NCI-H345 treated with DMSO at 0.1 percent for 48 hours (cell line): Measurements from ENCODE around the gene PARN.
A peak's percentile ranks its signal among the peaks of the same experiment; 100 is the strongest.
"Not testable (repeated sequence)": the region's sequence is repeated elsewhere in the genome, so short reads cannot be mapped to it uniquely, and the experiment has no call there.

ENCODE experiments used
- DNase-seq: peaks from one replicate; lab custom pipeline; 2025; ENCODE audit not compliant: unreplicated experiment; lab: John Stamatoyannopoulos, UW

The PARN gene, protein sequence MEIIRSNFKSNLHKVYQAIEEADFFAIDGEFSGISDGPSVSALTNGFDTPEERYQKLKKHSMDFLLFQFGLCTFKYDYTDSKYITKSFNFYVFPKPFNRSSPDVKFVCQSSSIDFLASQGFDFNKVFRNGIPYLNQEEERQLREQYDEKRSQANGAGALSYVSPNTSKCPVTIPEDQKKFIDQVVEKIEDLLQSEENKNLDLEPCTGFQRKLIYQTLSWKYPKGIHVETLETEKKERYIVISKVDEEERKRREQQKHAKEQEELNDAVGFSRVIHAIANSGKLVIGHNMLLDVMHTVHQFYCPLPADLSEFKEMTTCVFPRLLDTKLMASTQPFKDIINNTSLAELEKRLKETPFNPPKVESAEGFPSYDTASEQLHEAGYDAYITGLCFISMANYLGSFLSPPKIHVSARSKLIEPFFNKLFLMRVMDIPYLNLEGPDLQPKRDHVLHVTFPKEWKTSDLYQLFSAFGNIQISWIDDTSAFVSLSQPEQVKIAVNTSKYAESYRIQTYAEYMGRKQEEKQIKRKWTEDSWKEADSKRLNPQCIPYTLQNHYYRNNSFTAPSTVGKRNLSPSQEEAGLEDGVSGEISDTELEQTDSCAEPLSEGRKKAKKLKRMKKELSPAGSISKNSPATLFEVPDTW

DNA sequence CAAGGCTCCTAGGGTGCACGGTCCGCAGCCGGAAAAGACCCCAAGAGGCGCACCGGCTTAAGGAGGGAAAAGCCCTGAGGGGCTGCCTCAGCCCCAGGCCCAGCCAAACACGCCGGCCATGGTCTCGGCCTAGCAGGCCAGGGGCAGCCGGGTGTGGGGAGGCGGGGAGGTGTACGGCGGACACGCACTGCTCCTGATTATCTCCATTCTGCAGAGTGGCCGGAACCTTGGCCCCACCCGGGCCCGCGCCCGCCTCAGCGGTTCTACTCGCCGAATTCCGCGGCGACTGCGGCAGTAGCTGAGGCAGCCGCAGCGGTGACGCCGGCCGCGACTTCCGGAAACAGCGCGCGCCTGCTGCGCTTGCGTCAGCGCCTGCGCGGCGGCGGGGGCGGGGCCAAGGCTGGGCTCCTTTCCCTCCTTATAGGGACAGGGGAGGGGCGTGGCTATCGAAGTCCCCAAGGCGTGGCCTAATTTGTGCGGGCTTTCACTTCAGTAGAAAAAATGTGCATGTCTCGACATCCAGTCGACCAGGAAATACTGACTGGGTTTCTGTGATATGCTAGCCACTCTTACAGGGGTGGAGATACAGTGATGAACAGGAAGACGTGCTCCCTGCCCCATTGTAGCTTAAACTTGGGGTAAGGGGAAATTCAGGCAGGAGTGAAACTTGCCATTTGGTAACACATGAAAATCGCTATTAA is at the start of gene PARN:
TSS of gene PARN (minus strand) at position 342 of the 701 bp plus-strand sequence. CDS start at position 207, 135 bp downstream.
- peak; percentile 82 for DNase-seq

DNA sequence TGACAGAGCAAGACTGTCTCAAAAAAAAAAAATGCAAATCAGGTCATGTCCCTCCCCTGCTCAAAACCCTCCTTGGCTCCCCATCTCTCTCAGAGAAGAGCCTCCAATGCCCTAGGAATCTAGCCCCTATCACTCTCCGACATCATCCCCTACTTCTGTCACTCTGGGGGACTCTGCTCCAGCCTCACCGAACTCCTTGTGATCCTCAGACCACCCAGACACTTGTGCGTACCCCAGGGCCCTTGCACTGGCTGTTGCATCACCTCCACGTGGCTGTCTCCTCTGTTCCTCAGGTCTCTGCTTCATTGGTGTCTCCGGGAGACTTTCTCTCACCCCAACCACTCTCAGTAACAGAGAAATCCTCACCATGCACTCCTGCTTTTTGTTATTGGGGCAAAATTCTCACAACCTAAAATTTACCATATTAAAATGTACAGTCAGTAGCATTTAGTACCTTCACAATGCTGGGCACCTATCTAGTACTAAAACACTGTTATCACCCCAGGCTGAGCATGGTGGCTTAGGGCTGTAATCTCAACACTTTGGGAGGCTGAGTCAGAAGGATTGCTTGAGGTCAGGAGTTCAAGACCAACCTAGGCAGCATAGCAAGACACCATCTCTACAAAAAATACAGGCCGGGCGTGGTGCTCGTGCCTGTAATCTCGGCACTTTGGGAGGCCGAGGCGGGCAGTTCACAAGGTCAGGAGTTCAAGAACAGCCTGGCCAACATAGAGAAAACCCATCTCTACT is 48.9 kb upstream of the PARN start:
- DNase-seq: no peak

DNA sequence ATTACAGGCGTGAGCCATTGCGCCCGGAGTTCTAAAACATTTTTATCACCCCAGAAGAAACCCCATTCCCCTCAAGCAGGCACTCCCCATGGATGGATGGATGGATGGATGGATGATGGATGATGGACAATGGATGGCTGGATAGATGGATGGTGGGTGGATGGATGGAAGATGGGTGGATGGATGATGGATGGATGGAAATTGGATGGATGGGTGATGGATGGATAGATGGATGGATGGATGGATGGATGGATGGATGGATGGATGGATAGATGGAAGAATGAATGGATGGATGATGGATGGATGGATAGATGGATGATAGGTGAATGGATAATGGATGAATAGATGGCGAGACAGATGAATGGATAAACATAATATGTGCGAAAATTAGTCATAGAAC is 47.6 kb upstream of the PARN start:
- no peak for DNase-seq

DNA sequence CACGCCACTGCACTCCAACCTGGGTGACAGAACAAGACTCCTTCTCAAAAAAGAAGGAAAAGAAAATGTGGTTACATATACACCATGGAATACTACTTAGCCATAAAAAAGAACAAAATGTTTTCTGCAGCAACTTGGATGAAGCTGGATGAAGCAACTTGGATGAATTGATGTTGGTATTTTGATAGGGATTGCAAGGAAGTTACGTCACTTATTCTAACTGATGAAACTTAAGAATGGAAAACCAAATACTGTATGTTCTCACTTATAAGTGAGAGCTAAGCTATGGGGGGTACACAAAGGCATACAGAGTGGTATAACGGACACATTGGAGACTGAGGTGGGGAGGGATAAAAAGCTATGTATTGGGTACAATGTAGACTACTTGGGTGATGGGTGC is 46.6 kb upstream of the PARN start:
- no peak for DNase-seq

DNA sequence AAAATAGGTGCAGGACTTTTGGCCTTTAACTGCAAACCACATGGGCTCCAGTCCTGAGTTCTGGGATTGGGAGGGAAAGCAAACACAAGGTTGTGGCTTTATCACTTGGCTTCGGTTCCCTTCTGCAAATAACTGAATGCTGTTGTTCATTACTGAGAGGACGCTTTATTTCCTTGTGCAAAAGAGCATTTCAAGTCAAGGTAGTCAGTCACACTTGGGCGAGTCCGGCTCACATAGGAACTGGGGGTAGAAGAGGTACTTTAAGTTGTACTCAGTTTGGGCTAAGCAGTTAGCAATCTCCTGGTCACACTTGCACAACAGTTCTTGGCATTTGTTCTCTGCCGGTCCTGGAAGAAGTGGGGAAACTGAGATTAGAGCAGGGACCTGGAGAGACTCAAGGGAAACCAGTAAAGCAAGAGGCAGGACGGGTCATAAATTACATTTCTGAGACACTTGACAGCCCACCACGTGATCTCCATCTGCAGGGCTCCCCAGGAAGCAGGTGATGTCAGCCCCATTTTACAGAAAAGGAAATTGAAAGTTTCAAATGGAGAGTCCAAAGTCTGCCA is 42.4 kb upstream of the PARN start:
- DNase-seq: no peak

DNA sequence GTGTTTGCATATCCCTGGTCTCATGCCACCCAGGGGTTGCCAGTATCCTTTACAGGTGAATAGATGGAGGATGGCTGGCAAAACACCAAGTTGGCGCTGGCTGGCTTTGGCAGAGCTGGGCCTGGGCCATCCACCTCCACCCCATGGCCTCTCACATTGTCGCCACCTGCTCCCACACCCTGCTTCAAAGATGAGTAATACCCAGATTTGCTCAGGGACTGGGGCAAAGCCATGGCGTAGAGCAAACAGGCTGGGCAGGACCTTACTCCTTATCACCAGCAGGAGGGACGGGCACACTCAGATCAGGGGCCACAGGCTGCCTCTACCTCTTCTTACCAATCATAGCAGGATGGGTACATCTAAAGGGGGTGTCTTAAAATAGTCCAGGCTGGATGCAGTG is 39.7 kb upstream of the PARN start:
- DNase-seq: no peak

DNA sequence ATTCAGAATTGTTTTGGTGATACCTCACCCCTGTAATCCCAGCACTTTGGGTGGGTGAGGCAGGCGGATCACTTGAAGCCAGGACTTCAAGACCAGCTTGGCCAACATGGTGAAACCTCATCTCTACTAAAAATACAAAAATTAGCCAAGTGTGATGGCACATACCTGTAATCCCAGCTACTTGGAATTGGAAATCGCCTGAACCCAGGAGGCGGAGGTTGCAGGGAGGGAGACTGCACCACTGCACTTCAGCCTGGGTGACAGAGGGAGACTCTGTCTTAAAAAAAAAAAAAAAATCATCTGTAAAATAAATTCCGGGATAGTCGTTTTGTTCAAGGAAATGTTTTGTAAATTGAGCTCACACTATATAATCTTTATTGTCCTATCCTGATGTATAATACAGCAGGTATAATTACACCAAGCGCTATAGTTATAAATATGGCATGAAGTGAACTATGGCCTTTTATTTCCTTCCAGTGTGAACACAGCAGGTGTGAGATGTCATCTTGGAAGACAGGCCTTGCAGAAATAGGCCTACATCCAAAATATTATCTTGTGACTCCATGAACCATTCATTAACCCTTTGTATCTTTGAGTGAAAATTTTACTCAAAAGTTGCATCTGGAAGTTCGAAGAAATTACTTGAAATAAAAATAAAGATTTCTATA is 38.6 kb upstream of the PARN start:
- no peak for DNase-seq

DNA sequence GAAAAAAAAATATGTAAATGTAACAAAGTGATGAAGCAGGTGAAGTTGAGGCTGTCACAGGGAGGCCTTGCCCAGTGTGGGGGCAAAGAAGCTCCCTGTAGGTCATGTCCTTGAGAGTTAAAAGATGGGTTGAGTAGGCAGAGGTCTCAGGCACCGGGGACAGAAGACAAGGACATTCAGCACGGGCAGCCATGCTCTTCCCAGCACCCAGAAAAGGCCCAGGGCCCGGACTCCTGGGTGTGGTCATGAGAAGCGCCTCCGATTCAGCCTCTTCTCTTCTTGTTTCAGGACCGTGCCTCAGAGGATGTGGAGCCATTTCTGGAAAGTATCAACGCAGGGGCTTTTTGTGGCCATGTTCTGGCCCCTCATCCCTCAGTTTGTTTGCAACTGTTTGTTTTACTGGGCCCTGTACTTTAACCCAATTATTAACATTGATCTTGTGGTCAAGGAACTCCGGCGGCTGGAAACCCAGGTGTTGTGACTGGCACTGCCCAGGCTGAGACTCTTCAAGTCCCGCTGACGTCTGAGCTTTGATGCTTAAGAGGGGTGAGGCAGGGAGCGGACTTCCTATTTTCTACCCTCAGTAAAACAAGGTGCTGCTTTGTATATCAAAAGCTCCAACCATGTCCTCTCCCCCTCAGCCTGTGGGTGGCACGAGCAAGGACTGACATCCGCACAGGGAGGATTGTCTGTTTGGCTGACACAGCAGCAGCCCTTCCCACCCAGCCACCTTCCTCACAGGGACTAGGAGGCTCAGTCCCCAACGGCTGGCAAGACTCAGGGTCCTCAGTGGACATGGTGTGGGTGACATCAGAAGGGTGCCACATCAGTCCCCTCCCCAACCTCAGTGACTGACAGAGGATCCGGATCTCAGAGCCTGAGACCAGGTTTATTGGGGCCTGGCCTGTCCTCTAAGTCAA is 37.5 kb upstream of the PARN start:
- DNase-seq: no peak

DNA sequence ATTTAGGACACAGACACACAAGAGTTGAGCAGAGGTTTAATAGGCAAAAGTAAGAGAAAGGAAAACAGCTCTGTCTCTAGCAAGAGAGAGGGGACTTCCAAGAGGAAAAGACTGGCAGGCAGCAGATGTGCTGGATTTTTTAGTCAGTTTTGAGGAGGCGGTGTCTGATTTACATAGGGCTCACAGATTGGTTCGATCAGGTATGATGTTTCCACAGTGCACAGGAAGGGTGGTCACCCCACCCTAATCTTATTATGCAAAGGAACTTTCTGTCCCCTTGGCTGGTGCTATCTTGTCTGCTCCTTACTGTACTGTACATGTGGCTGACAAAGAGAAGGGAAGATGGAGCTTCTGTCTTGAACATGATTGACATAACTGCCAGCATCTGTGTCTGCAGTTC is 28.0 kb upstream of the PARN start:
- no peak for DNase-seq

DNA sequence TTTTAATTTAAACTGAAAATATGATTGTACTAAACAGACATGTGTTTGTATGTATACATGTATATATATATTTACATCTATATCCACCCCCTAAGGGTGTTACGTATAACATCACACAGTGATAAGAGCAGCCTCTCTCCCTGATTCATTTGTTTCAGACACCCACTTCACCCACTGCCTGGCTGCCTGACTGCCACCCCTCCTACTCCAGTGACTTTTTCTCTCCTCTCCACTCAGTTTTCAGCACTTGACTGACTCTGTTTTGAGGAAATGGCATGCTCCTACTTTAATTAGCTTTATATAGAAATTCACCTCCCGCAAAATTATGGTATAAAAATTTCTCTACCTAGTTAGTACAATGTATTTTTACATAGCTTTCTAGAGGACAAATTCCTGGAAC is 22.7 kb upstream of the PARN start:
- DNase-seq: no peak

DNA sequence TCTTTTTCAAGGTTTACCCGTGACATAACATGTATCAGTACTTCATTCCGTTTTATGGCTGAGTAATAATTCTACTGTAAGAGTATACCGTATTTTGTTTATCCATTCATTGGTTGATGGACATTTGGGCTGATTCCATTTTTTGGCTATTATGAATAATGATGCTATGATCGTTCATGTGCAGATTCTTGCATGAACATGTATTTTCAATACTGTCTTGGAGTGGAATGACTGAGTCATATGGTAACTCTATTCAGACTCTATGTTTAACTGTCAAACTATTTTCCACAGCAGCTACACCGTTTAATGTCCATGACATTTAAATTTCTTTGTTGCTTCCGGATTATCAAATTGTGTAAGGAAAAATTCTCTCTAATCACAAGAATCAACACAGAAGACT is 20.6 kb upstream of the PARN start:
- DNase-seq: no peak

DNA sequence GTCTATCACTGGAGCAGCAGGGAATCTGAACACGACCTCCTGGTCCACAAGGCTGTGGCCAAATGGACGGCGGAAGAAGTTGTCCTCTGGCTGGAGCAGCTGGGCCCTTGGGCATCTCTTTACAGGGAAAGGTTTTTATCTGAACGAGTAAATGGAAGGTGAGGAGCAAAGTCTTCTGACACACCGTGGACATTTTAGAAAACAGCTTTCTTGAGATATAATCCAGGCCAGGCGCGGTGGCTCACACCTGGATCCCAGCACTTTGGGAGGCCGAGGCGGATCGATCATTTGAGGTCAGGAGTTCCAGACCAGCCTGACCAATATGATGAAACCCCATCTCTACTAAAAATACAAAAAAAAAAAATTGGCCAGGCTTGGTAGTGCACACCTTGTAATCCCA is 19.8 kb upstream of the PARN start:
- no peak for DNase-seq

DNA sequence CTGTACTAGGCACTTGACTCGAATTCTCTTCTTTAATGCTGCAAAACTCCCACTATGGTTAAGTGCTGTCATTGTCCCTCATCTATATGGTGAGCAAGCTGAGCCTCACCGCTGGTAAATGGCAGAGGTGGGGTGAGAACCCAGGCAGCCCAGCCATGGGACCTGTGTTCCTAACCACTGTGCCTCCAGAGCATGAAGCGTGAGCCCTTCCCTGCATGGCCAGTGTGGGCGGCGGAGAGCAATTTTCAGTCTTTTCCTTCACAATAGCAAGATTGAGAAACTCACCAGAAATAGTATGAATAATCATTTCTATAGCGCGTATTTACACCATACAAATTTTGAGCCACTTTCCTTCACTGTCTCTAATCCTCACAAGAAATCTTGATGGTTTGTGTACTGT is 11.9 kb upstream of the PARN start:
- no peak for DNase-seq

DNA sequence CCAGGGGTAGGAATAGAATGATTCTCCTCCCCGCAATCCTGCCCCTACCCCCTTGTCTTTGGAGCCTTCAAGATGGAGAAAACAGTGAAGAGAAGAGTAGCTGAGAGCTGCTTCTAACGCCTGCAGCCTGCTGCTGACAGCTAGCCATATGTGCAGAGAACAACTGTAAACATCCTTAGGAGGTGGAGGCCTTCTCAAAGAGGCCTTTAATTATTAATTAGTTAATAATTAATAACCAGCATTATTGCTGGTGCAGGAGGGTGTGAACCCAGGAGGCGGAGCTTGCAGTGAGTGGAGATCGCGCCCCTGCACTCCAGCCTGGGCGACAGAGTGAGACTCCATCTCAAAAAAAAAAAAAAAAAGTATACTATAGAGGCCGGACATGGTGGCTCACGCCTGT is 11.1 kb upstream of the PARN start:
- no peak for DNase-seq

DNA sequence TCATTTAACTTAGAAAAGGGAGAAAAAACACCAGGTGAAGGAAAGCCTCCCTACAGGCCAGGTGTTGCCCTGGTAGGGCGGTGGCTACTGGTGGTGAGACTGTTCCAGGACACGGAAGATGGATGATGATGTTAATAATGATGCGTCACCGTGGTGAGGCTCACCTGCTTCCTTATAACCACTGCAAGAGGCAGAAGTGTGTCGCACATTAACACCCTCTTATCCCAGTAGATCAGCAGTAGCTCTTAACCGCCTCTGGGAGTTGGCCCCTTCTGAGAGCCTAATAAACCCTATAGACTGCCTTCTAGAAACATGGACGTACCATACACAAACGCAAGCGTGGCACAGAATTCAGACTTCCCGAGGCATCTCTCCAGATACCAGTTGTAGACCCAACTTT is 10.5 kb upstream of the PARN start:
- DNase-seq: no peak

DNA sequence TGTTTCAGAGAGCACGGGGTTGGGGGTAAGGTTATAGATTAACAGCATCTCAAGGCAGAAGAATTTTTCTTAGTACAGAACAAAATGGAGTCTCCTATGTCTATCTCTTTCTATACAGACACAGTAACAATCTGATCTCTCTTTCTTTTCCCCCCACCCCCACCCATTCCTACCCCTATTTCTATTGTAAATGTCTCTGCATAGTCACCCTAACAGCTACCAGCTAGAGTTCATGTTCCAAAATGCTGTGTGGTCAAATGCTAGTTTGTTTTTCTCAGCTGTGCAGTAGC is 6.8 kb upstream of the PARN start:
- not testable (repeated sequence) for DNase-seq

DNA sequence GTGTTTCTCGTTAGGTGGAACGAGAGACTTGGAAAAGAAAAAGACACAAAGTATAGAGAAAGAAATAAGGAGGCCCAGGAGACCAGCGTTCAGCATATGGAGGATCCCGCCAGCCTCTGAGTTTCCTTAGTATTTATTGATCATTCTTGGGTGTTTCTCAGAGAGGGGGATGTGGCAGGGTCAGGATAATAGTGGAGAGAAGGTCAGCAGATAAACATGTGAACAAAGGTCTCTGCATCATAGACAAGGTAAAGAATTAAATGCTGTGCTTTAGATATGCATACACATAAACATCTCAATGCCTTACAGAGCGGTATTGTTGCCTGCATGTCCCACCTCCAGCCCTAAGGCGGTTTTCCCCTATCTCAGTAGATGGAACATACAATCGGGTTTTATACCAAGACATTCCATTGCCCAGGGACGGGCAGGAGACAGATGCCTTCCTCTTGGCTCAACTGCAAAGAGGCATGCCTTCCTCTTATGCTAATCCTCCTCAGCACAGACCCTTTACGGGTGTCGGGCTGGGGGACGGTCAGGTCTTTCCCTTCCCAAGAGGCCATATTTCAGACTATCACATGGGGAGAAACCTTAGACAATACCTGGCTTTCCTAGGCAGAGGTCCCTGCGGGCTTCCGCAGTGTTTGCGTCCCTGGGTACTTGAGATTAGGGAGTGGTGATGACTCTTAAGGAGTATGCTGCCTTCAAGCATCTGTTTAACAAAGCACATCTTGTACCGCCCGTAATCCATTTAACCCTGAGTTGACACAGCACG is 6.3 kb upstream of the PARN start:
- not testable (repeated sequence) for DNase-seq

DNA sequence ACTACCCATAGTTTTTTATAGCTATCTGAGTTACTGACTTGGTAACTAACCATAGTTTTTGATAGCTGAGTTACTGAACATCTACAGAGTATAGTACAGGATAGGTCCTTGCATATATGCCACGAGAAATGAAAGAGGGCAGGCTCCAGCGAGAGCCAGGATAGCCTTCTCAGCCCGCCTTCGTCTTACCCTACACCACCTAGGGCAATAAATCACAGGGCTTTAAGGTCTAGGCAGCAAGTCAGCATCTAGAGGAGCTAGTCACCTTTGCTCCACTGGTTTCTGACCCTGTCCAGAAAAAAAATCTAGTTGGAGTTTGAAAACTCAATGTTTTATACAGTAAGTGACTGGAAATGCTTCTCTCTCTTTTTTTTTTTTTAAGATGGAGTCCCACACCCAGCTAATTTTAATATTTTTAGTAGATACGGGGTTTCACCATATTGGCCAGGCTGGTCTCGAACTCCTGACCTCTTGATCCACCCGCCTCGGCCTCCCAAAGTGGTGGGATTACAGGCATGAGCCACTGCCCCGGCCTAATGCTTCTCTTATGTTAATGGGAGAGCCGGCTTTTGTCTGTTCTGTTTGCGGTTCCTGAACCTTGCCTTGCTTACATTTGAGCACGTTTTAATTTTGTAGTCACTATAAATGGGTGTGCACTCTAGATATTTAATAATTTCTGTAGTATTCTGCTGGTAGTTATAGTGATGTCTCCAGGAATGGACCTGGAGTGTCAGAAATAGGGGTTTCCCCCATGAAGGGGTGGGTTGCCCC is 5.5 kb upstream of the PARN start:
- no peak for DNase-seq
